K562 (cell line): ENCODE measurements around the gene TNFRSF19. TPM values are rescaled to one million over a fixed set of nuclear protein-coding genes. Genes with fewer than 3 reads are reported as not detected.
A peak's percentile ranks its signal among the peaks of the same experiment; 100 is the strongest.

Source experiments
- ATAC-seq: fragments of 200-7000 bp; cut with Tn5 transposase; 3 replicates; pipeline ENCODE4 v1.9.1; 2020; ENCODE audit warnings: moderate library complexity
- BruUV-seq: library from RNA; stranded (reverse); fragments of 400-500 nt; replicated peaks from 2 replicates; lab custom pipeline; 2021; lab: Mats Ljungman, UMichigan
- CTCF ChIA-PET: fragments of 300-600 bp; formaldehyde crosslinking; extraction: SDS; loops from one replicate; lab custom pipeline; 2021; ENCODE audit warnings: low intra/inter-chr PET ratio; lab: Yijun Ruan, JAX
- POLR2A ChIA-PET: fragments of 300-600, 350-650 bp; sonication (Branson Sonifier 250); formaldehyde crosslinking; extraction: SDS; loops from one replicate; lab custom pipeline; 2021; ENCODE audit warnings: antibody characterized with exemption, inconsistent platforms; lab: Yijun Ruan, JAX
- DNase-seq, 4 experiments: peaks; one replicate each; pipeline versions ENCODE4 v3.0.0 to v3.0.0-alpha.2; 2011 to 2018; ENCODE audit warnings: low spot score in 3 of 4, mixed read lengths in 3 of 4; ENCODE audit errors: extremely low read depth in 1 of 4
- FAIRE-seq: peaks from 2 replicates; lab custom pipeline; 2011; peaks lifted over from hg19 to GRCh38; lab: Jason Lieb, UNC
- H2AFZ ChIP-seq: 2 replicates; pipeline ENCODE4 v1.6.0; 2011; ENCODE audit warnings: low read depth, low read length, control low read depth, inconsistent platforms
- H3K27ac ChIP-seq: fragments of 200-600 bp; 3 replicates; pipeline ENCODE4 v1.8.0; 2011; ENCODE audit warnings: low read depth, mild to moderate bottlenecking, control low read depth, inconsistent platforms, low read length, moderate library complexity, mixed read lengths; ENCODE audit errors: extremely low read depth
- H3K27me3 ChIP-seq, 2 experiments: fragments of 300-600 bp in 1 of 2; 2 replicates in 1 of 2; 3 replicates in 1 of 2; pipeline versions ENCODE4 v1.6.0 to v1.8.0; 2011; ENCODE audit warnings: inconsistent platforms in 2 of 2, low read length in 2 of 2, mild to moderate bottlenecking in 1 of 2, mixed read lengths in 1 of 2, moderate library complexity in 1 of 2; ENCODE audit not compliant: control insufficient read depth in 2 of 2, insufficient read depth in 2 of 2
- H3K36me3 ChIP-seq: fragments of 300-600 bp; 3 replicates; pipeline ENCODE4 v1.8.0; 2011; ENCODE audit warnings: mild to moderate bottlenecking, low read length, inconsistent platforms; ENCODE audit not compliant: control insufficient read depth, insufficient read depth
- H3K4me1 ChIP-seq, 2 experiments: fragments of 200-600 bp in 1 of 2; replicated peaks in 1 of 2; 2 replicates in 1 of 2; 3 replicates in 1 of 2; pipeline versions ENCODE4 v1.5.1 to v1.8.0; 2011; ENCODE audit warnings: inconsistent platforms in 2 of 2, low read length in 2 of 2, mild to moderate bottlenecking in 1 of 2, mixed read lengths in 1 of 2, moderate library complexity in 1 of 2; ENCODE audit not compliant: control insufficient read depth in 2 of 2, insufficient read depth in 2 of 2
- H3K4me2 ChIP-seq: 2 replicates; pipeline ENCODE4 v1.6.1; 2011; ENCODE audit warnings: low read length, control low read depth, inconsistent platforms, mixed read lengths; ENCODE audit not compliant: insufficient read depth
- H3K4me3 ChIP-seq: fragments of 200-600 bp; sonication (generic), shearing (Covaris generic); 2 replicates; pipeline ENCODE4 v1.5.1; 2016; ENCODE audit warnings: control low read depth, inconsistent platforms
- H3K79me2 ChIP-seq: fragments of 200-600 bp; 3 replicates; pipeline ENCODE4 v1.8.0; 2011; ENCODE audit warnings: low read length, inconsistent platforms; ENCODE audit not compliant: control insufficient read depth, insufficient read depth
- H3K9ac ChIP-seq, 2 experiments: 2 replicates each; pipeline versions ENCODE4 v1.6.0 to v1.6.1; 2011; ENCODE audit warnings: low read depth in 2 of 2, low read length in 2 of 2, control low read depth in 1 of 2, inconsistent platforms in 1 of 2, mild to moderate bottlenecking in 1 of 2, mixed read lengths in 1 of 2; ENCODE audit not compliant: insufficient read depth in 1 of 2
- H3K9me1 ChIP-seq: one replicate; pipeline ENCODE4 v1.6.0; 2011; ENCODE audit warnings: inconsistent platforms, mild to moderate bottlenecking, low read length, moderate library complexity; ENCODE audit not compliant: control insufficient read depth, insufficient read depth
- H3K9me3 ChIP-seq: replicated peaks from 2 replicates; pipeline ENCODE4 v1.5.1; 2011; ENCODE audit warnings: low read depth, low read length, inconsistent platforms; ENCODE audit not compliant: control insufficient read depth, insufficient read depth
- H4K20me1 ChIP-seq: replicated peaks from 2 replicates; pipeline ENCODE4 v1.6.1; 2011; ENCODE audit warnings: low read length, inconsistent platforms, mixed read lengths; ENCODE audit not compliant: control insufficient read depth, insufficient read depth
- BHLHE40 ChIP-seq: IDR thresholded peaks from 2 replicates; pipeline ENCODE4 v1.6.1; 2011; ENCODE audit warnings: low read length, improper control_type of control experiment
- CEBPB ChIP-seq: fragments of 450-650 bp; IDR thresholded peaks from 2 replicates; pipeline ENCODE4 v1.6.1; 2016; ENCODE audit warnings: missing genetic modification characterization, missing compliant biosample characterization
- DACH1 ChIP-seq: fragments of 450-650 bp; IDR thresholded peaks from 2 replicates; pipeline ENCODE4 v1.6.1; 2018; ENCODE audit not compliant: partially characterized antibody
- FOXK1 ChIP-seq: sonication (generic); formaldehyde crosslinking; IDR thresholded peaks from 2 replicates; pipeline ENCODE4 v1.8.0; 2022; ENCODE audit warnings: missing genetic modification reagents, mild to moderate bottlenecking, borderline replicate concordance
- FOXO4 ChIP-seq: fragments of 450-650 bp; formaldehyde crosslinking; IDR thresholded peaks from 2 replicates; pipeline ENCODE4 v1.4.0; 2020; ENCODE audit warnings: mild to moderate bottlenecking, moderate library complexity
- MCM5 ChIP-seq: fragments of 450-650 bp; IDR thresholded peaks from 2 replicates; pipeline ENCODE4 v1.6.1; 2016; ENCODE audit warnings: low read depth
- NFIX ChIP-seq: fragments of 250-450 bp; sonication (Bioruptor Pico); IDR thresholded peaks from 2 replicates; pipeline ENCODE4 v1.4.0; 2020; ENCODE audit warnings: low read depth, mild to moderate bottlenecking, moderate library complexity
- NUFIP1 ChIP-seq: fragments of 450-650 bp; IDR thresholded peaks from 2 replicates; pipeline ENCODE4 v1.6.1; 2018; ENCODE audit not compliant: partially characterized antibody
- ZNF436 ChIP-seq: fragments of 250-450, 450-650 bp; sonication (Bioruptor Pico); formaldehyde crosslinking; IDR thresholded peaks from 2 replicates; pipeline ENCODE4 v1.7.0; 2020; ENCODE audit warnings: mild to moderate bottlenecking
- WGBS: fragments of 100-300 bp; shearing (Covaris generic); methylation state at CpG from one replicate; pipeline ENCODE4 v1.1.6; 2016; ENCODE audit warnings: low coverage, mixed read lengths; ENCODE audit not compliant: insufficient coverage; ENCODE audit errors: missing lambda C conversion rate; 5-methylcytosine and 5-hydroxymethylcytosine counted together
- in situ Hi-C: fragments of 300-500 bp; cut with MboI; formaldehyde crosslinking; loops from 4 replicates; pipeline ENCODE4 v1.15.0; 2018; ENCODE audit warnings: inconsistent platforms, mixed read lengths
- intact Hi-C: fragments of 100-400 bp; cut with micrococcal nuclease; formaldehyde crosslinking; loops from 2 replicates; pipeline ENCODE4 v1.14.2; 2022
- polyA plus RNA-seq, 8 experiments: library from polyadenylated mRNA; depleted of rRNA in 4 of 8; stranded (reverse) in 5 of 8; unstranded in 3 of 8; fragments of >200 nt; fragmentation: Nextera tagmentation in 2 of 8; fragmentation: Illumina TruSeq in 1 of 8; extraction: Ambion mirVana in 2 of 8; extraction: Trizol in 1 of 8; gene quantifications; 2 replicates each; pipeline versions ENCODE4 v1.2.1 to v1.2.3, GENCODE V29; 2011 to 2014; ENCODE audit warnings: inconsistent platforms in 1 of 8, missing spikeins in 1 of 8
- total RNA-seq, 7 experiments: library from RNA; depleted of rRNA in 6 of 7; stranded (reverse); fragments of >200 nt in 6 of 7; fragmentation: Illumina TruSeq in 2 of 7; extraction: Trizol in 2 of 7; gene quantifications; 2 replicates each; pipeline versions ENCODE4 v1.2.1 to v1.2.3, GENCODE V29; 2011 to 2021; ENCODE audit warnings: low replicate concordance in 1 of 7
- TF ChIP-seq, protein P1 (sequence below): fragments of 450-650 bp; formaldehyde crosslinking; conservative IDR thresholded peaks from 2 replicates; pipeline ENCODE4 v1.4.0; 2022; ENCODE audit warnings: mild to moderate bottlenecking, missing genetic modification characterization

Gene TNFRSF19
- total and polyA plus RNA-seq, 9 of the 15 experiments (the other 6 are each of a cell fraction or from before 2014, with no cell fraction given), result 0.01 to 0.07 TPM; not detected in 7

DNA sequence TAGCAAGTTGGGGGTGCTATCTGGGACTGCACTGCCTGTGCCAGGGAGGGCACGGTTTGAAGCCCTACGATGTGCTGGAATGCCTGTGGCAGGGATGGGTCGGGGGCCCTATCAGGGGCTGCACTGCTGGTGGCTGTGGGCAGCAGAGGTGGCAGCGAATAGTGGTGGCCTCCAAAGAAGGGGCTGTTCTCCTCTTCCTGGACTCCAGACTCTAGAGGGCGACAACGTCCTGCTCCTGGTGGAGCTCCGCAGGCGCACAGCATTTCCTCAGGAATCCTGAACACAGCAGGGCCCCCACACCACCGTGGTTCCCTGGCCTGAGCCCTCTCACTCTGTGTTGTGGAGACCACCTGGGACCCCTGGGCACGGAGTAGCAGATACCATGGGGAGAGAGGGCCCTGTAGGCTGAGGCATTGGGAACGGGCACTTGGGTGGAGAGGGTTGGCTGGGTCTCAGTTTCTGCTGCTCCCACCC is 145.6 kb downstream of the TNFRSF19 start (continued):
- TF ChIP-seq, protein P1, sequence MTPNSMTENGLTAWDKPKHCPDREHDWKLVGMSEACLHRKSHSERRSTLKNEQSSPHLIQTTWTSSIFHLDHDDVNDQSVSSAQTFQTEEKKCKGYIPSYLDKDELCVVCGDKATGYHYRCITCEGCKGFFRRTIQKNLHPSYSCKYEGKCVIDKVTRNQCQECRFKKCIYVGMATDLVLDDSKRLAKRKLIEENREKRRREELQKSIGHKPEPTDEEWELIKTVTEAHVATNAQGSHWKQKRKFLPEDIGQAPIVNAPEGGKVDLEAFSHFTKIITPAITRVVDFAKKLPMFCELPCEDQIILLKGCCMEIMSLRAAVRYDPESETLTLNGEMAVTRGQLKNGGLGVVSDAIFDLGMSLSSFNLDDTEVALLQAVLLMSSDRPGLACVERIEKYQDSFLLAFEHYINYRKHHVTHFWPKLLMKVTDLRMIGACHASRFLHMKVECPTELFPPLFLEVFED, result no peak
- TF ChIP-seq CEBPB (tag) (no peak), DACH1 (no peak)
- TF ChIP-seq, all 486 proteins: peak for 7

GRCh38 chr13:23716401-23716800 is 146.2 kb downstream of the TNFRSF19 start:
- ChIA-PET POLR2A (no interaction called here), CTCF (interaction anchor here (1.0 to 1.8 kb wide), 2 partner anchors 173 to 183 kb away, joined by 4 to 11 read pairs; partner anchors contain the start of gene MIPEP)
- Histone ChIP-seq H4K20me1 (no peaks in the 10 kb centered on the region), H3K4me2 (no peak overlapping the region), H3K4me1 (peaks cover 0 to 7% of the 10 kb centered on the region in 2 experiments; a peak in 1 of 5 replicates), H3K79me2 (no peaks in the 10 kb centered on the region), H3K27me3 (no peaks in the 10 kb centered on the region), H3K27ac (no peak overlapping the region), H2AFZ (no peak overlapping the region; the same call in 1 of the 2 replicates), H3K36me3 (no peaks in the 10 kb centered on the region), H3K9me1 (no peaks in the 10 kb centered on the region), H3K4me3 (no peak overlapping the region), H3K9me3 (no peaks in the 10 kb centered on the region), H3K9ac (no peak overlapping the region)
- BruUV-seq, result no TSS peak
- in situ Hi-C loops, result no loop called here
- DNase-seq (no peak), ATAC-seq (peak; percentile 22; the same call in 1 of the 3 replicates), FAIRE-seq (no peak)
- intact Hi-C loops, result loop anchor here (5.0 to 10.0 kb wide), 2 partner anchors 181 to 252 kb away; partner anchors contain the start of gene C1QTNF9B
- TF ChIP-seq MCM5, result no peak
- no peak for TF ChIP-seq NUFIP1
- no peak for TF ChIP-seq FOXK1 (CRISPR knock-in tag)
- no peak for TF ChIP-seq NFIX (CRISPR knock-in tag)
- TF ChIP-seq ZNF436 (CRISPR knock-in tag), result no peak
- no peak for TF ChIP-seq FOXO4 (CRISPR knock-in tag)
- no peak for TF ChIP-seq BHLHE40
- 80% methylated on average over 1 of the region's 2 CpGs for WGBS
